Tibial artery (tissue), 4 donors: ENCODE data around the gene SYNCRIP.
"Not testable (repeated sequence)": the region's sequence is repeated elsewhere in the genome, so short reads cannot be mapped to it uniquely, and the experiment has no call there.

Experiments used
- DNase-seq, 2 donors: peaks; one replicate each; pipeline ENCODE4 v3.0.0-alpha.2; 2019
- H3K27ac ChIP-seq, 2 donors: fragments of 200-600 bp; sonication (generic) in 1 of 2; 1 replicate in 1 of 2; 2 replicates in 1 of 2; pipeline ENCODE4 v1.5.1; 2018 to 2019; ENCODE audit warnings: mild to moderate bottlenecking in 1 of 2
- H3K27me3 ChIP-seq, 2 donors: fragments of 200-600 bp; sonication (generic) in 1 of 2; one replicate each; pipeline versions ENCODE4 v1.5.1 to v1.6.0; 2016 to 2019
- H3K36me3 ChIP-seq, 3 donors: fragments of 200-600 bp; sonication (generic) in 2 of 3; one replicate each; pipeline ENCODE4 v1.5.1; 2016 to 2019; ENCODE audit warnings: mild to moderate bottlenecking in 2 of 3
- H3K4me1 ChIP-seq, 4 donors: fragments of 200-600 bp; sonication (generic) in 2 of 4; 1 replicate in 3 of 4; 2 replicates in 1 of 4; pipeline ENCODE4 v1.5.1; 2016 to 2019
- H3K4me3 ChIP-seq, 2 donors: fragments of 200-600 bp; sonication (generic) in 1 of 2; 1 replicate in 1 of 2; 2 replicates in 1 of 2; pipeline ENCODE4 v1.5.1; 2018 to 2019; ENCODE audit warnings: mild to moderate bottlenecking in 2 of 2
- H3K9me3 ChIP-seq, 3 donors: fragments of 200-600 bp; sonication (generic) in 1 of 3; one replicate each; pipeline ENCODE4 v1.5.1; 2016 to 2019
- CTCF ChIP-seq, 2 experiments: fragments of 200-600 bp in 1 of 2; fragments of 450-650 bp in 1 of 2; IDR thresholded peaks; one replicate each; pipeline ENCODE4 v1.5.1; 2017 to 2019; ENCODE audit warnings: antibody characterized with exemption in 2 of 2, mild to moderate bottlenecking in 1 of 2, moderate library complexity in 1 of 2
- intact Hi-C: fragments of 100-400 bp; cut with DNase I; formaldehyde crosslinking; loops from one replicate; pipeline ENCODE4 v1.15.0; 2023; ENCODE audit warnings: low total_unique reads

SYNCRIP gene

GRCh38 chr6:85591207-85591606, 51.5 kb downstream of the SYNCRIP start:
- Histone ChIP-seq H3K9me3 (no peaks in the 10 kb centered on the region), H3K4me1 (peaks cover 0 to 31% (median 15%) of the 10 kb centered on the region in 4 donors), H3K27me3 (no peaks in the 10 kb centered on the region), H3K36me3 (peaks cover 0 to 5% (median 0%) of the 10 kb centered on the region in 3 donors), H3K4me3 (no peak overlapping the region), H3K27ac (no peak overlapping the region)
- DNase-seq: no peak
- no peak for TF ChIP-seq CTCF (IDR thresholded peaks at IDR 0.05)
- intact Hi-C loops: loop anchor here (5.0 to 10.0 kb wide), 2 partner anchors 51 to 84 kb away; partner anchors contain the start of gene SYNCRIP

DNA sequence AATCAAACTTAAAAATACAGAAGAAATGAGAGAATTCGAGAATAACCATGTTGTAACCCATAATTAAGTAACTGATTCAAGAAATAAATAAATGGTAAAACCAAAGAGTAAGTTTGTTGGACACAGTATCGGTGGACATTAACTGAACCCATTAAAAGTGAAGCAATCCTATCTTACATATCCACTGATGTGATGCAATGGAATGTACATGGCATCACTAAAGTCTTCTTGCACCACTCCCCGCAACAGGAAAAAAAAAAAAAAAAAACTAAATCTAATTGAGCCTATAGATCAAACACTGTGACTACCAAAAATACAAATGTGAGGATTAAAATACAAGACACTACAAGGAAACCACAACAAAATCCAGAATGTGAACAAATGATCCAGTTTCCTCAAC, 56.9 kb downstream of the SYNCRIP start:
- Histone ChIP-seq H3K36me3 (peaks cover 0 to 6% (median 0%) of the 10 kb centered on the region in 3 donors), H3K27me3 (no peaks in the 10 kb centered on the region), H3K4me3 (no peak overlapping the region), H3K27ac (no peak overlapping the region), H3K9me3 (peaks cover 0 to 8% (median 2%) of the 10 kb centered on the region in 3 donors), H3K4me1 (peaks cover 0 to 5% (median 1%) of the 10 kb centered on the region in 4 donors)
- intact Hi-C loops: no loop called here
- no peak for DNase-seq
- no peak for TF ChIP-seq CTCF (IDR thresholded peaks at IDR 0.05)

- DNase-seq, H3K27me3 ChIP-seq, intact Hi-C loops, H3K4me3 ChIP-seq, H3K27ac ChIP-seq, H3K9me3 ChIP-seq: not testable (repeated sequence)
- Histone ChIP-seq H3K4me1 (peaks cover 0 to 10% (median 3%) of the 10 kb centered on the region in 4 donors), H3K36me3 (peaks cover 0 to 11% (median 0%) of the 10 kb centered on the region in 3 donors)
These were observed 59.9 kb downstream of the SYNCRIP start for GRCh38 chr6:85582832-85583231.

- peaks cover 0 to 14% (median 3%) of the 10 kb centered on the region in 4 donors for H3K4me1 ChIP-seq
- no peaks in the 10 kb centered on the region for H3K27me3 ChIP-seq
- no peak overlapping the region for H3K27ac ChIP-seq
- peaks cover 0 to 8% (median 2%) of the 10 kb centered on the region in 3 donors for H3K9me3 ChIP-seq
- no peak for TF ChIP-seq CTCF (IDR thresholded peaks at IDR 0.05)
- peaks cover 0 to 6% (median 0%) of the 10 kb centered on the region in 3 donors for H3K36me3 ChIP-seq
- intact Hi-C loops: no loop called here
- DNase-seq: no peak
- H3K4me3 ChIP-seq: no peak overlapping the region
These were observed 61.1 kb downstream of the SYNCRIP start for GRCh38 chr6:85581572-85581971.

GRCh38 chr6:85580878-85581267, 61.8 kb downstream of the SYNCRIP start:
- intact Hi-C loops: no loop called here
- DNase-seq: no peak
- Histone ChIP-seq H3K27me3 (no peaks in the 10 kb centered on the region), H3K27ac (no peak overlapping the region), H3K4me1 (peaks cover 0 to 14% (median 6%) of the 10 kb centered on the region in 4 donors), H3K9me3 (peaks cover 0 to 8% (median 2%) of the 10 kb centered on the region in 3 donors), H3K36me3 (peaks cover 0 to 6% (median 0%) of the 10 kb centered on the region in 3 donors), H3K4me3 (no peak overlapping the region)
- TF ChIP-seq CTCF (IDR thresholded peaks at IDR 0.05): no peak

DNA sequence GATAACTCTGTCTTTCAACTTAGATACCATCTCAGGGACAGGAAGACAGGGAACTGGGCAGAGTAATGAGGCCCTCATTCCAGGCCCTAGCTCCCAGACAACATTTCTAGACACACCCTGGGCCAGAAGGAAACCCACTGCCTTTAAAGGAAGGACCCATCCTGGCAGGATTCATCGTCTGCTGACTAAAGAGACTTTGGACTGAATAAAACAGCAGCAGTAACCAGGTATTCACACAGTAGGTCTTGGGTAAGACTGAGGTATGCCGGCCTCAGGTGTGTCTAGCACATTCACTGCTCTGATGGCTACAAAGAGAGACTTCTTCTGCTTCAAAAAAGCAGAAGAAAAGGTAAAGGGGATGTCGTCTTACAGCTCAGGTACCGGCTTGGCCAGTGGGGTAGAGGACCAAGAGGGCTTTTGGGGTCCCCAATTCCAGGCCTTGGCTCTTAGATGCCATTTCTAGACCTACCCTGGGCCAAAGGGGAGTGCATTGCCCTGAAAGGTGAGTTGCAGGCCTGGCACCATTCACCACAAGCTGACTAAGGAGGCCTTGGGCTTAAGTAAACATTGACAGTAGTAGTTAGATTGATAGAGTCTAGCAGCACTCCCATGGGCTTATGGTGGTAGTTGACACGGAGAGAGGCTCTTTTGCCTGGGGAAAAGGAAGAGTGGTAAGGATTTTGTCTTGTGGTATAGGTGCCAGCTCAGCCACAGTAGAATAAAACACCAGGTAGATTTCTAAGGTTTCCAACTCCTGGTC, 62.4 kb downstream of the SYNCRIP start:
- no peak for TF ChIP-seq CTCF (IDR thresholded peaks at IDR 0.05)
- intact Hi-C loops: no loop called here
- H3K4me1 ChIP-seq: peaks cover 0 to 14% (median 7%) of the 10 kb centered on the region in 4 donors
- peaks cover 0 to 8% (median 2%) of the 10 kb centered on the region in 3 donors for H3K9me3 ChIP-seq
- H3K4me3 ChIP-seq: no peak overlapping the region
- DNase-seq: no peak
- no peaks in the 10 kb centered on the region for H3K27me3 ChIP-seq
- H3K27ac ChIP-seq: no peak overlapping the region
- H3K36me3 ChIP-seq: peaks cover 0 to 6% (median 0%) of the 10 kb centered on the region in 3 donors
